Heart left ventricle (tissue), 13 donors: Measurements from ENCODE around the gene IL17F.

ENCODE experiments used
- CTCF ChIP-seq, 12 donors: fragments of 200-600 bp; sonication (generic) in 4 of 12; IDR thresholded peaks; one replicate each; pipeline versions ENCODE4 v1.5.0 to v1.8.0; 2018 to 2022; ENCODE audit warnings: antibody characterized with exemption in 12 of 12, mild to moderate bottlenecking in 5 of 12
- POLR2A ChIP-seq, 2 donors: fragments of 450-650 bp; IDR thresholded peaks; one replicate each; pipeline ENCODE4 v1.6.1; 2017; ENCODE audit warnings: antibody characterized with exemption in 2 of 2, mild to moderate bottlenecking in 2 of 2, moderate library complexity in 2 of 2
- donor health status: ischemic (EF 13 %, LVEDD 7.1; RV severe dilation, severe dysfunction).
- donor health status: DM: no; HTN: yes; CAD: no.
- donor health status: DM: no; HTN: no; CAD: no.
- donor health status: ischemic (EF 25% LVEDD 6.9; RV normal size, moderate dysfunction).
- donor health status: ischemic (EF 25% LVEDD 5.7; RV mildly dilated, moderate dysfunction).
- donor health status: ischemic (EF 35%, LVEDD 5.7; RV mildly dilated, moderate dysfunction).
- donor health status: nonischemic (EF 11% LVEDD 7.7; RV severe dilation, severe dysfunction).
- donor health status: DM: yes; HTN: yes; CAD: no.
- donor health status: PGD.
- donor health status: ischemic (EF 29% LVEDD 5.4; RV normal size, mild dysfunction).
- donor health status: nonischemic (EF 23%, LVEDD 6.1; RV moderate dilation, normal function).

GRCh38 chr6:52231406-52232127 is 12.7 kb downstream of the IL17F start:
- no peak for TF ChIP-seq CTCF (IDR thresholded peaks at IDR 0.05)
- no peak for TF ChIP-seq POLR2A (IDR thresholded peaks at IDR 0.05)
